ENCODE results near the gene NAT14. TPM values are rescaled to one million over a fixed set of nuclear protein-coding genes. Genes with fewer than 3 reads are reported as not detected.
"Not testable (repeated sequence)": the region's sequence is repeated elsewhere in the genome, so short reads cannot be mapped to it uniquely, and the experiment has no call there.

Gene NAT14
- polyA plus RNA-seq, 10 donors, result 21.1 to 41.2 (median 27.1) TPM

DNA sequence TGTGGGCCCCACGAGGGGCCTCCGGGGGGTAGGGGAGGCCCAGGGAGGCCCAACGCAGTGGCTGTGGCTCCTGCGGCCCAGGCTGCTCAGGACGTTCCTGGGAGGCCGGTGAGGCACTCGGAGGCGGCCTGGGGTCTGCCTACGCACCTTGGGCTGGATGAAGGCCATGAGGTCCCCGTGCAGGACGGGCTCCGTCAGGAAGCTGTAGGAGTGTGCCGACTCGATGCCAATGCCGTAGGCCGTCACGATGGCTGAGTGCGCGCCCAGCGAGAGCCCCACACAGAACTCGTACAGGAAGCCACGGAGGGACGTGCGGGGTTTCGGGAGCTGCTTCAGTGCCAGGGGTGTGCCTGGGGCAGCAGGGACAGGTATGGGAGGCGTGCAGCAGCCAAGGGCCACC is 46.0 kb downstream of the NAT14 start:
- no peak for DNase-seq

DNA sequence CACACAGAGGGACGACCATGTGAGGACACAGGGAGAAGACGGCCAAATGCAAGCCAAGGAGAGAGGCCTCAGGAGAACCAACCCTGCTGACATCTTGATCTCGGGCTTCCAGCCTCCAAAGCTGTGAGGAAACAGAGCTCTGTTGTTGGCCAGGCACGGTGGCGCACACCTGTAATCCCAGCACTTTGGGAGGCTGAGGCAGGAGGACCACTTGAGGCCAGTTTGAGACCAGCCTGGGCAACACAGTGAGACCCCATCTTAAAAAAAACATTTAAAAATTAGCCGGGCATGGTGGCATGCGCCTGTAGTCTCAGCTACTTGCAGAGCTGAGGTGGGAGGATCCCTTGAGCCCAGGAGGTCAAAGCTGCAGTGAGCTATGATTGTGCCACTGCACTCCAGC is 49.3 kb downstream of the NAT14 start:
- not testable (repeated sequence) for DNase-seq

GRCh38 chr19:55535173-55535964 is 50.4 kb downstream of the NAT14 start:
- DNase-seq, result no peak

DNA sequence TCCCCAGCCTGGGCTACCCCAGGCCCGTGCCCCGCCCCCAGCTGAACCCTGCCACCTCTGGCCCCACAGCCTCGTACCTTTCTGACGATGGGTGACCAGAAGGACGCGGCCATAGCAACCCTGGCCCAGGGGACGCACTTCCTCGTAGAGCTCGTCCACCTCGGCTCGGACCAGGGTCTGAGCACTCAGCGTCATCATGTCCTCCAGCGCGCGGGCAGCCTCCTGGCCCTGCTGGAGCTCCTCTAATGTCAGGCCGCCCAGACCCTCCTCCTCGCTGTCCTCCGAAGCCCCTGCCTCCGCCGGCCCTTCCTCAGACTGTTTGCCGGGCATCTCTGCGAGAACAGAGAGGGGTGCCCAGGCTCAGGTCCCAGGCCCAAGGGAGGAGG is 51.0 kb downstream of the NAT14 start:
- no peak for DNase-seq

GRCh38 chr19:55536366-55536765 is 51.4 kb downstream of the NAT14 start:
- no peak for DNase-seq

Other genes starting within 250 kb of the NAT14 start
- gene PPP6R1, start 226.2 kb upstream of the NAT14 start, polyA plus RNA-seq (ENCODE audit: insufficient read length in 10 of 10), result 10 to 100 TPM; 21.5 to 31.9 (median 27.8) TPM
- gene HSPBP1, start 205.1 kb upstream of the NAT14 start, polyA plus RNA-seq (ENCODE audit: insufficient read length in 10 of 10), result 10 to 100 TPM; 14.6 to 29.6 (median 21.2) TPM
- gene BRSK1, start 201.2 kb upstream of the NAT14 start, polyA plus RNA-seq (ENCODE audit: insufficient read length in 10 of 10), result 10 to 100 TPM in 1 of 10 donors, 1 to 10 TPM in 9; 5.0 to 10.9 (median 8.0) TPM
- 1 to 10 TPM in 2 of 10 donors, under 1 TPM in 8; 0.45 to 1.3 (median 0.68) TPM for gene TMEM150B, start 159.8 kb upstream of the NAT14 start, polyA plus RNA-seq (ENCODE audit: insufficient read length in 10 of 10)
- gene KMT5C, start 145.3 kb upstream of the NAT14 start, polyA plus RNA-seq (ENCODE audit: insufficient read length in 10 of 10), result 10 to 100 TPM; 12.8 to 29.0 (median 18.0) TPM
- 1 to 10 TPM in 2 of 10 donors, under 1 TPM in 3, not detected in 5; 0.08 to 3.0 (median 0.24) TPM for gene COX6B2, start 130.5 kb upstream of the NAT14 start, polyA plus RNA-seq (ENCODE audit: insufficient read length in 10 of 10)
- gene GARIN5B, start 121.9 kb upstream of the NAT14 start, polyA plus RNA-seq (ENCODE audit: insufficient read length in 10 of 10), result under 1 TPM in 1 of 10 donors, not detected in 9; 0.07 TPM
- gene IL11, start 114.7 kb upstream of the NAT14 start, polyA plus RNA-seq (ENCODE audit: insufficient read length in 10 of 10), result under 1 TPM in 8 of 10 donors, not detected in 2; 0.07 to 0.66 (median 0.39) TPM
- gene TMEM190, start 108.4 kb upstream of the NAT14 start, polyA plus RNA-seq (ENCODE audit: insufficient read length in 10 of 10), result not detected
- under 1 TPM in 5 of 10 donors, not detected in 5; 0.12 to 0.48 (median 0.23) TPM for gene TMEM238, start 100.9 kb upstream of the NAT14 start, polyA plus RNA-seq (ENCODE audit: insufficient read length in 10 of 10)
- gene RPL28, start 99.3 kb upstream of the NAT14 start, polyA plus RNA-seq (ENCODE audit: insufficient read length in 10 of 10), result 1,000 to 10,000 TPM; 1,118 to 2,122 (median 1,535) TPM
- gene UBE2S, start 77.4 kb upstream of the NAT14 start, polyA plus RNA-seq (ENCODE audit: insufficient read length in 10 of 10), result 10 to 100 TPM; 26.3 to 47.0 (median 37.2) TPM
- under 1 TPM; 0.07 to 0.39 (median 0.15) TPM for gene SHISA7, start 41.9 kb upstream of the NAT14 start, polyA plus RNA-seq (ENCODE audit: insufficient read length in 10 of 10)
- 10 to 100 TPM; 26.6 to 40.9 (median 30.8) TPM for gene ISOC2, start 23.5 kb upstream of the NAT14 start, polyA plus RNA-seq (ENCODE audit: insufficient read length in 10 of 10)
- not detected for gene C19orf85, start 20.4 kb upstream of the NAT14 start, polyA plus RNA-seq (ENCODE audit: insufficient read length in 10 of 10)
- gene ZNF628, start 8.6 kb upstream of the NAT14 start, polyA plus RNA-seq (ENCODE audit: insufficient read length in 10 of 10), result 1 to 10 TPM; 2.1 to 4.3 (median 3.1) TPM
- 10 to 100 TPM; 13.9 to 50.8 (median 23.6) TPM for gene SSC5D, start 3.2 kb downstream of the NAT14 start, polyA plus RNA-seq (ENCODE audit: insufficient read length in 10 of 10)
- gene SBK2, start 51.9 kb downstream of the NAT14 start, polyA plus RNA-seq (ENCODE audit: insufficient read length in 10 of 10), result 1 to 10 TPM in 9 of 10 donors, under 1 TPM in 1; 0.90 to 6.8 (median 3.3) TPM
- under 1 TPM in 3 of 10 donors, not detected in 7; 0.12 to 0.49 (median 0.12) TPM for gene SBK3, start 60.4 kb downstream of the NAT14 start, polyA plus RNA-seq (ENCODE audit: insufficient read length in 10 of 10)
- gene ZNF579, start 95.7 kb downstream of the NAT14 start, polyA plus RNA-seq (ENCODE audit: insufficient read length in 10 of 10), result 10 to 100 TPM in 6 of 10 donors, 1 to 10 TPM in 4; 9.2 to 14.7 (median 10.4) TPM
- gene FIZ1, start 114.3 kb downstream of the NAT14 start, polyA plus RNA-seq (ENCODE audit: insufficient read length in 10 of 10), result 10 to 100 TPM in 8 of 10 donors, 1 to 10 TPM in 2; 8.5 to 13.3 (median 11.1) TPM
- gene ZNF524, start 115.1 kb downstream of the NAT14 start, polyA plus RNA-seq (ENCODE audit: insufficient read length in 10 of 10), result 1 to 10 TPM; 4.6 to 9.1 (median 7.2) TPM
- gene ZNF865, start 120.5 kb downstream of the NAT14 start, polyA plus RNA-seq (ENCODE audit: insufficient read length in 10 of 10), result 1 to 10 TPM; 5.0 to 8.7 (median 6.5) TPM
- 1 to 10 TPM; 5.9 to 9.1 (median 7.5) TPM for gene ZNF784, start 139.4 kb downstream of the NAT14 start, polyA plus RNA-seq (ENCODE audit: insufficient read length in 10 of 10)
- gene ZNF580, start 155.8 kb downstream of the NAT14 start, polyA plus RNA-seq (ENCODE audit: insufficient read length in 10 of 10), result 10 to 100 TPM; 17.4 to 27.7 (median 18.9) TPM
- 10 to 100 TPM; 17.3 to 29.8 (median 24.3) TPM for gene ZNF581, start 158.5 kb downstream of the NAT14 start, polyA plus RNA-seq (ENCODE audit: insufficient read length in 10 of 10)
- 10 to 100 TPM; 10.2 to 17.7 (median 12.1) TPM for gene CCDC106, start 163.0 kb downstream of the NAT14 start, polyA plus RNA-seq (ENCODE audit: insufficient read length in 10 of 10)
- 100 to 1,000 TPM in 7 of 10 donors, 10 to 100 TPM in 3; 94.9 to 144 (median 118) TPM for gene U2AF2, start 169.8 kb downstream of the NAT14 start, polyA plus RNA-seq (ENCODE audit: insufficient read length in 10 of 10)
- gene EPN1, start 190.0 kb downstream of the NAT14 start, polyA plus RNA-seq (ENCODE audit: insufficient read length in 10 of 10), result 10 to 100 TPM; 59.0 to 99.0 (median 74.3) TPM